ENCODE measurements around the gene YWHAG.

DNA sequence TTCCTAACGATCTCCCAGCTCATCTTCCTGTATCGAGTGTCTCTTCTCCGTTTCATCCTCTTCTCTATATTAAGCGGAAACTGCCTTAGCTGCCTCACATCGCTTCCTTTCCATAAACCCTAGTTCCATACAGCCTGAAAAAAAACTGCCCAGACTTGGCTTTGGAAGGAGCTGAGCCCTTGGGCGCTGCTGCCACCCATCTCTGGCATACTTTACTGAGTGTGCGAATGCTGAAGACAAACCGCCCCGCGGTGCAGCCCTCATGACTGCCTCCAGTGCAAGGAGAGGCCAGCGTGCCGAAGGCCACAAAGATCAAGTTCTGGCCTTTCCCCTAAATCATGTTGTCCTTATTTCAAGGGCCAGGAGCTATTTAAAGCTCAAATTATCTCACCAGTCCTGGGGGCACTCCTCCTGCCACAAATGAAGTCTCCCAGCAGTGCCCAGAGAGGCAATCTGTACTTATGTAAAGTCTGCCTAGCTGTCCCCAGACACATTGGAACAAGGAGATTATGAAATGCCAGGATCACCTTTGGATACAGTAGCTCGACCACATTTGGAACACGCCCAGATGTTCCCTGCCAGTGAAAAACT, 25.2 kb downstream of the YWHAG start:
- TF ChIP-seq, protein P1, sequence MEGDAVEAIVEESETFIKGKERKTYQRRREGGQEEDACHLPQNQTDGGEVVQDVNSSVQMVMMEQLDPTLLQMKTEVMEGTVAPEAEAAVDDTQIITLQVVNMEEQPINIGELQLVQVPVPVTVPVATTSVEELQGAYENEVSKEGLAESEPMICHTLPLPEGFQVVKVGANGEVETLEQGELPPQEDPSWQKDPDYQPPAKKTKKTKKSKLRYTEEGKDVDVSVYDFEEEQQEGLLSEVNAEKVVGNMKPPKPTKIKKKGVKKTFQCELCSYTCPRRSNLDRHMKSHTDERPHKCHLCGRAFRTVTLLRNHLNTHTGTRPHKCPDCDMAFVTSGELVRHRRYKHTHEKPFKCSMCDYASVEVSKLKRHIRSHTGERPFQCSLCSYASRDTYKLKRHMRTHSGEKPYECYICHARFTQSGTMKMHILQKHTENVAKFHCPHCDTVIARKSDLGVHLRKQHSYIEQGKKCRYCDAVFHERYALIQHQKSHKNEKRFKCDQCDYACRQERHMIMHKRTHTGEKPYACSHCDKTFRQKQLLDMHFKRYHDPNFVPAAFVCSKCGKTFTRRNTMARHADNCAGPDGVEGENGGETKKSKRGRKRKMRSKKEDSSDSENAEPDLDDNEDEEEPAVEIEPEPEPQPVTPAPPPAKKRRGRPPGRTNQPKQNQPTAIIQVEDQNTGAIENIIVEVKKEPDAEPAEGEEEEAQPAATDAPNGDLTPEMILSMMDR (conservative IDR thresholded peaks at IDR 0.05 in 1 of 2, IDR thresholded peaks at IDR 0.05 in 1 of 2; ENCODE audit: extremely low read depth in 1 of 2, insufficient read depth in 1 of 2, low read depth in 1 of 2, low read length in 2 of 2): no peak
- no peak for TF ChIP-seq EZH2 (IDR thresholded peaks at IDR 0.05; ENCODE audit: borderline replicate concordance, low read length)
